DMS53 treated with DMSO at 0.1 percent for 48 hours (cell line): ENCODE measurements around the gene DMGDH.

ENCODE experiments used
- DNase-seq: peaks from one replicate; lab custom pipeline; 2025; ENCODE audit not compliant: unreplicated experiment; lab: John Stamatoyannopoulos, UW

DMGDH gene

DNA sequence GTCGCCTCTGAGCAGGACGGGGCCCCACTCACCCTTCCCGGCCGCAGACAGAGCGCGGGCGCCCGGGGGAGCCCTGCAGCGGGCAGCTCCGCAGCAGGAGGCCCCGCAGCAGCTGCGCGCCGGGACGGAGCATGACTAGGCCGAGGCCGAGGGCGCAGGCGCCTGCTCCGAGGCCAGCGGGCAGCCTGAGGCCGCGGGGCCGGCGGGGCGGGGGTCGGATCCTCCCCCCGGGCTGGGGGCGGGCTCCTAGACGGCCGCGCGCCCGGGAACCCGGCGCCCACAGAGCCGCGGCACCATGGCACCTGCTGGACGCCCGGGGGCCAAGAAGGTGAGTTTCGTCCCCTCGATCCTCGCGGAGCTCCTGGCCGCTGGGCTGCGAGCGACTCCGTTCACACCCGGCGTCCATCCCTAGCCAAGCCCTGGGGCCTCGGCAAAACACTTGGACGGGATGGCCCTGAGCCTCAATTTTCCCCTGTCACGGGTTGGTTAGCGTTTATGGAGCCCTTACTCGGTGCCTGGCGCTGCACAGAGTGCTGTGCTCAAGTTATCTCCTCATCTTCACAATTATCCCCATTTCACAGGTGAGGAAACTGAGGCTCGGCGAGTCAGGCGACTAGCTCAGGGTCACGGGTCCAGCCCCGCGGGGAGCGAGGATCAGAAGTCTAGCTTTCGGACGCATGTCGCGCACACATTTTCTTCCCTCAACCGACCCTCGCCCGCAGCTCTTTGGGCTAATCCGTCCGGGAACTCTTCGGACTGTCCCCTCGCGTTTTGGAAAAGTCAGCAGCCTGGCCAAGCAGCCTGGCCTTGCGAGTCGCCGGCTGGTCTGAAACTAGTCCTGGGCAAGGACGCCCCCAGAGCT lies at the start of gene DMGDH, which contains the start of gene BHMT2:
TSS of gene DMGDH (minus strand) at position 187 of the 862 bp plus-strand sequence. CDS start at position 133, 54 bp downstream.
TSS of gene BHMT2 (plus strand) at position 280 of the 862 bp plus-strand sequence. CDS start at position 296, 16 bp downstream.
- peak; percentile 63 for DNase-seq

- DNase-seq = no peak
Measured at GRCh38 chr5:79112703-79113058, 43.2 kb upstream of the DMGDH start.

- no peak for DNase-seq
Measured at GRCh38 chr5:79111960-79112702, 42.7 kb upstream of the DMGDH start.

GRCh38 chr5:79111387-79111959 lies 42.0 kb upstream of the DMGDH start, which contains the start of gene BHMT:
BHMT (plus strand) TSS chr5:79111809; CDS start chr5:79111886, 77 bp downstream.
- no peak for DNase-seq

DNA sequence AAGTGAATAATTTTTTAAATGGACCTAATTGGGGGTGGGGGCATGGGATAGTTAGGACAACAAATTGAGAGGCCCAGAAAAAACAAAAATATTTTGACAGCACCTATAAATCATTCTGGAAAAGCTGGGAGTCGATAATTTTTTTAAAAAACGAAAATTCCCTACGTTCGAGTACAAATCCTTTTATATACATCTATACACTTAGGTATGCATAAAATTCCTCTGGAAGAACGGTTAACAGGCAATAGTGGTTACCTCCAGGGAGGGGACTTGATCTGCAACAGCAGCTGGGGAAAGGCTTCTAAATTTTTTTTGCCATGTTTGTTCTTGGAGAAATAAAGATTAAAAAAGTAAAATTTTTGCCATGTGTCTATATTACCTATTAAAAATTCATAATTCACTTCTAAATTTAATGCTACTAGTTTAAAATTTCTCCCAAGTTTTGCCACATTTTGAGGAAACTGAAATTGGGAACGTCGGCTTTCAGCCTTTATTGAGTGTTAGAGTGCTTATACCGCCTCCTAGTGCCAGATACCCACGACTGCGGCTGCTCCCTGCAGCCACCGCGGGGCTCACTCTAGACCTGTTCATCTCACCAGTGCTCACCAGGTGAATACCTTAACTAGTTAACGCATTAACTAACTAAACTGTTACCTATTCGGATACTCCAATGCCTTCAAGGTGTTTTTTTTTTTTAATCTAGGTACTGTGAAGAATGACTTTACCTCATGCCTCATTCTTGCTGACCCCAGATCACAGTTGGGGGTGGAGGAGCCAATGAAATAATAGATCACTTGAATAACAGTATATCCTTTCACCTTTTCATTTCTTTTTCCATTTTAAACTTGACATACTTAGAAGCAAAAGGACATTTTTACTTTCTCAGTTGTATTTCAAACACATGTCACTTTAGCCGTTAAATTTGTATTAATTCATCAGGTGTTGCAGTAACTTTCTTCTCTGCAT lies 40.3 kb upstream of the DMGDH start:
- peak; percentile 3 for DNase-seq

GRCh38 chr5:79108792-79109191 lies 39.3 kb upstream of the DMGDH start:
- DNase-seq = no peak

- DNase-seq = no peak
Measured at GRCh38 chr5:79108086-79108485, 38.6 kb upstream of the DMGDH start.

GRCh38 chr5:79107020-79107796 lies 37.7 kb upstream of the DMGDH start:
- no peak for DNase-seq

- DNase-seq = no peak
Measured at GRCh38 chr5:79105868-79106267, 36.4 kb upstream of the DMGDH start.

DNA sequence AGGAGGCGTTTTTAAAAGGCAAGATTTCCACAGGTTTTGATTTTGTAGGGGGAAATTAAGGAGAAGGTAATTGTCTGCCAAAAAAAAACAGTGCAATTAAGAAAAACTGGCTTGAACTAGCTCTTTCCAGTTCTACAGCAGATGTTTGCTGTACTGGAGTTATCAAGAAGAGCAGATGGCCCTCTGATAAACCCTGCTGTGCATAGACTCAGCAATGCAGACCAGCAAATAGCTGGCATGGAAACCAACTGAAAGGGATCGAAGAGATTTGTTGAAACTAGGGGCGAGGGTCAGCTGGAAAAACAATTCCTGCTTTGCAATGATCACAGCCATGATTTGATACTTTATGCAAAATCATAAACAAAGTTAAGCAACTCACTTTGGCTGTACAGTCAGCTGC lies 24.3 kb upstream of the DMGDH start:
- DNase-seq = peak; percentile 26

- DNase-seq = no peak
Measured at GRCh38 chr5:79091064-79091463, 21.6 kb upstream of the DMGDH start.

DNA sequence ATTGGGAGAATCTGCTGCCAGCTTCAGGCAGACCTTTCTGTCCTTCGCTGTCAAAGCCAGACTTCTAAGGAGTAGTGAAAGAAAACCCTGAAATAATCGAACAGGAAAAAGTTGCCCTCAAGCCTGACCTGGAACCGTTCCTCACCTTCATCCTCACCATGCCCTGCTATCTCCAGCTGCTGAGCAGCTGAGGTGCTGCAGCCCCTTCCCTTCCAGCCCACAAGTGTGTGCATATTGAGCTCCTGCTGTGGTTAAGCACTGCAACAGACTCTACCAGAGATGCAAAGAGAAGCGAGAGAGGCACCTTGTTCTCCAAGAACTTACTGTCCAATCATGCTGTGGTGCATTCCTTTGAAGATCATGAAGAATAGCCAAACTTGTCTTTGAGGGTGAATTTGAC lies 19.0 kb upstream of the DMGDH start:
- no peak for DNase-seq

GRCh38 chr5:79086116-79086515 lies 16.6 kb upstream of the DMGDH start:
- no peak for DNase-seq

DNA sequence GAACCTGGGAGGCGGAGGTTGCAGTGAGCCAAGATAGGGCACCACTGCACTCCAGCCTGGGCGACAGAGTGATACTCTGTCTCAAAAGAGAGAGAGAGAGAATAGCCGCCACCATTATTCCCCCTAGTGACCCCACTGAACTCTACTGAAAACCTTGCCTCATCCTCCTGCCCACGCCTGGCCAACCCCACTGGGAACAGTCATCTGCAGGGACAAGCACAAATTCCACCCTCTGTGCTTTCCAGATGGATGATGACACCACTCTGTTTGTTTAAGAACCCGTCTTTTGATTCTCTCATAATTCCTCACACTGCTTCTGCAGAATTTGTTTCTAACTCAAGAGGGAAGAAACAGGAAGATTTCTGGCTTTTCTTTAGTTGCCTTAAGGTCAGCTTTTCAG lies 12.3 kb upstream of the DMGDH start:
- no peak for DNase-seq

DNA sequence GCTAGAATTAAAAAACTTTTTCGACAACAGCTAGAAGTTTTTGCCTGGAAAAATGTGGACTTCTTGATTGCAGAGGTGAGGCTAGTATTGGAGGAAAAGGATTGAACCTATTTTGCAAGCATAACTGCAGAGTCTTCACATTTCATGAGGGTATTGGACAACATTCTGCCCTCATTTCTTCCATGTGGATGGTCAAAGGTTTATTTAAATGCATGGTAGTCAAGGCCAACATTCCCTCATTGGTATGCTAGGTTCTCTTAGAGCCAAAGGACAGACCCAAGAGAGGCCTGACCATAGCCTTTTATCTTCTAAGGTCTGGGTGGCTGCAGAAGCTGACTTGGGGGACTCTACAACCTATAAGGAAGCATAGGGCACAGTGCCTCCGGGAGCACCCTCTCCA lies 11.3 kb upstream of the DMGDH start:
- no peak for DNase-seq

DNA sequence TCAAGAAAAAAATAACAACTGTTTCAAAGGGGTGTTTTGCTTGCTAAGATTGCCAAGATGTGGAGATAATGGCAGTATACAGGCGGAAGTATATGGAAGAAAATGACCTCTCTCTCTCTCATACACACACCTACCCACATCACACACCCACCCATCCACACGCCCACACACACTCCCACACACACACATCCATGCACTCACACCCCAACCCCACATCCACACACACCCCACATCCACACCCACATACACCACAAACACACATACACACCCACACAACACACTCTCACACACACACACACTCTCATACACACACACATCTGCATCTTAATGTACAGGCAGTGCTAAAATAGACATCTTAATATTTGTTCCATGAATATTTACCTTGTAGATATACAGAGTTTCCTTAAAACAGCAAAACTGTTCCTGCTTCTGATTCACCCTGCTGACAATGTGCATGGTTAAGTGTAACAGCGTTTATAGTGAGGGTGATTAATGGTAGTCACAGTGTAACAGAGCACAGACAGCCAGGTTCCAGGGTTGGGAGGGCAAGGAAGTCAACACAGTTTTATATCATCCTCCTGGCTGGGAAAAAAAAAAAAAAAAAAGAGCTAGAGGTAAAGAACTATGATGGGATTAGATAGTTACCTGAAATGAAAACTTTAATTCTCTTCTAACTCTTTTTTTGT lies 8.3 kb upstream of the DMGDH start:
- no peak for DNase-seq

DNA sequence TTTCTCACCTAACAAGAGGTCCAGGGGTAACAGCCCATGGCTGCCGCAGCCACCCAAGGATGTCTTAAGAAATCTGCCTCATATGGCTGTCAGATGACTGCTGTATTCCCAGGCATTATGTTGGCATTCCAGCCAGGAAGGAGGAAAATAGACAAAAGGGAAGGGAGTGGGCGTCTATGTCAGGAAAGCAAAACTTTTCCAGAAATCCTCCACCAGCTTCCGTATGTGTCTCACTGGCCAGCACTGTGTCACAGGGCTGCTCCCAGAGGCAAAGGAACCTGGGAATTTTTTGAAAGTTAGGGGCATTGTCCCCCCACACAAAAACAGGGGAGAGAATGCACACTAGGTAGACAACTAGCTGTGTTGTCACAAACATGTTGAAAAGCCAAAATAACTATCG lies 7.3 kb upstream of the DMGDH start:
- DNase-seq = no peak

DNA sequence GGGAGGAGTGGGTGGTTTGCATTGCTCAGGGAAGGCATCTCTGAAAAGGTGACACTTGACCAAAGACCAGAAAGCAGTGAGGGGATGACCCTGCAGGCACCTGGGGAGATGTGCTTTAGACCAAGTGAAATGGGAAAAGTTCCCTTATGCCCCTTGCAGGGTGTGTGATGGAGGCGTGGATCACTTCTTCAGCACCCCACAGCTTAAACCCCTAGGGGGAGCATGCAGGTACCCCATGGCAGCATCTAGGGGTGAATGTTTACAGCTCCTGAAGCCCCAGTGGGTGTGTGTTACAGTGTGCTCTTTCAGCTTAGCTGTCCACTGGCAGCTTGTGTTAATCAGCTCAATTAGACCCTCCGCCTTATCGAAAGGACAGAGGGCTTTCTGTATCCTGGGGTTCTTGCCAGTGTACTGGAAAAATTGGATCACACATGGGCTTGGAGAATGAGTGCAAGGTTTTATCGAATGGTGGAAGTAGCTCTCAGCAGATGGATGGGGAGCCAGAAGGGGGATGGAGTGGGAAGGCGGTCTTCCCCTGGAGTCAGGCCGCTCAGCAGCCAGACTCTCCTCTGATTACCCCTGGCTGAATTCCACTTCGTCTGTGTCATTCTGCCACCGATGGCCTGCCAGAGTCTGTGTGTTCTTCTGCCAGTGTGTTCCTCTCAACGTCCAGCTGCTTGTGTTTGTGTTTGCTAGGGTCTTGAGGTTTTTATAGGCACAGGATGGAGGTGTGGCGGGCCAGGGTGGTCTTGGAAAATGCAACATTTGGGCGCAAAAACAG lies 6.4 kb upstream of the DMGDH start:
- DNase-seq = no peak
